ENCODE results near the gene KDM3A.

The KDM3A gene

DNA sequence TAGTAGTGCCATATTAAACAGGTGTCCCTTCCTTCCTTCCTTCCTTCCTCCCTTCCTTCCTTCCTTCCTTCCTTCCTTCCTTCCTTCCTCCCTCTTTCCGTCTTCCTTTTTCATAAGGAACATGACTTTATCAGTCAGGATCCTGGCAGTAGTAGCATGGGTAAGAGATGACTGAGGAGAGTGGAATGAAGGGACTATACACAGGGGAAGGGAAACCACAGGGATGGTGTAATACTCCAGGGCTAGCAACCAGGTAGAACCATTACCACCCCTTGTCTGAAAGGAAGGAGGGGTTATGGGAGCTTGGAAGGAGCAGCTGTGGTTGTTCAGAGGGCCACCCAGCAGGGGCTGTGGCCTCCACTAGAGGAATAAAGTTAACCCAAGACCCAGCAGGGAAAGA is 23.2 kb upstream of the KDM3A start:
- no peak for TF ChIP-seq CTCF (IDR thresholded peaks at IDR 0.05; ENCODE audit: borderline replicate concordance, insufficient read depth, low read depth, low read length)
- no peak overlapping the region for H3K4me3 ChIP-seq (ENCODE audit: low read depth, low read length)

- no peak for TF ChIP-seq CTCF (IDR thresholded peaks at IDR 0.05; ENCODE audit: borderline replicate concordance, insufficient read depth, low read depth, low read length)
- no peak overlapping the region for H3K4me3 ChIP-seq (ENCODE audit: low read depth, low read length)
These were observed 20.3 kb upstream of the KDM3A start for GRCh38 chr2:86420913-86421312.

DNA sequence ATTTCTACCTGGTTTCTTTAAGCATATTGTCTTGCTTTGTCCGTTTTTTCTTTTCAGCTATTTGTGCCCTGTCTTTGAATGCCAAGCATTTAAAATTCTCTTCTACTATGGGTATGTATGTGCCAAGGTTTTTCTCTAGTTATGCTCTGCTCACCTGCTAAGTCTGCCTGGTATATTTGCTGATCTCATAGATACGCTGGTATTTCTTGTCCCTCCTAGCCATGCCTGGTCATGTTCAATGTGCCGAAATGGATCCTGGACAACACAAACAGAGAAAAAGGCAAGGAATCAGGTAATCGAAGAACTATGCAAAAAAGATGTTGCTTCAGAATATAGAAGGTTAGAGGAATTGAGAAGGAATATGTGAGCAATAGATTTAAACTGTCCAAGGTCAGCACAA is 14.9 kb upstream of the KDM3A start:
- no peak overlapping the region for H3K4me3 ChIP-seq (ENCODE audit: low read depth, low read length)
- TF ChIP-seq CTCF (IDR thresholded peaks at IDR 0.05; ENCODE audit: borderline replicate concordance, insufficient read depth, low read depth, low read length): no peak

GRCh38 chr2:86429335-86429734 is 11.8 kb upstream of the KDM3A start:
- no peak overlapping the region for H3K4me3 ChIP-seq (ENCODE audit: low read depth, low read length)
- no peak for TF ChIP-seq CTCF (IDR thresholded peaks at IDR 0.05; ENCODE audit: borderline replicate concordance, insufficient read depth, low read depth, low read length)

DNA sequence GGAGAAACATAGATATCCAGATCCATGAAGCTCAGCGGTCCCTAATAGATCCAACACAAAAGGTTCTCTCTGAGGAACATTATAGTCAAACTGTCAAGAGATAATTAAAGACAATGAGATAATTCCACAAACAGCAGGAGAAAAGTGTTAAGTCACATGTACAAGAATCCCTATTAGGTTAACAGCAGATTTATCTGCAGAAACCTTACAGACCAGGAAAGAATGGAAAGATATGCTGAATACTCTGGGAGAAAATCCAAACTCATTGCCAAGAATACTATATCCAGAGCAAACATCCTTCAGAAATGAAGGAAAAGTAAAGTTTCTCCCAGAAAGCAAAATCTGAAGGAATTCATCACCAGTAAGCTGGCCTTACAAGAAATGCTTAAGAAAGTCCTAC is 10.8 kb upstream of the KDM3A start:
- no peak for TF ChIP-seq CTCF (IDR thresholded peaks at IDR 0.05; ENCODE audit: borderline replicate concordance, insufficient read depth, low read depth, low read length)
- H3K4me3 ChIP-seq (ENCODE audit: low read depth, low read length): no peak overlapping the region

DNA sequence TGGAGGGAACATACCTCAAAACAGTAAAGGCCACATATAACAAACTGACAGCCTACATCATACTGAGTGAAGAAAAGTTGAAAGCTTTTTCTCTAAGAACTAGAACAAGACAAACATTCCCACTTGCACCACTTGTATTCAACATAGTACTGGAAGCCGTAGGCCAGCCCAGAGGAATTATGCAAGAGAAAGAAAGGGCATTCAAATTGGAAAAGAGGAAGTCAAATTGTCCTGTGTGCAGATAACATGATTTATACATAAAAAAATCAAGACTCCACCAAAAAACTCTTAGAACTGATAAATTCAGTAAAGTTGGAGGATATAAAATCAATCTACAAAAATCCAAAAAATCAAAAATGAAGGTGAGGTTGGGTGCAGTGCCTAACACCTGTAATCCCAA is 8.0 kb upstream of the KDM3A start:
- no peak overlapping the region for H3K4me3 ChIP-seq (ENCODE audit: low read depth, low read length)
- no peak for TF ChIP-seq CTCF (IDR thresholded peaks at IDR 0.05; ENCODE audit: borderline replicate concordance, insufficient read depth, low read depth, low read length)

DNA sequence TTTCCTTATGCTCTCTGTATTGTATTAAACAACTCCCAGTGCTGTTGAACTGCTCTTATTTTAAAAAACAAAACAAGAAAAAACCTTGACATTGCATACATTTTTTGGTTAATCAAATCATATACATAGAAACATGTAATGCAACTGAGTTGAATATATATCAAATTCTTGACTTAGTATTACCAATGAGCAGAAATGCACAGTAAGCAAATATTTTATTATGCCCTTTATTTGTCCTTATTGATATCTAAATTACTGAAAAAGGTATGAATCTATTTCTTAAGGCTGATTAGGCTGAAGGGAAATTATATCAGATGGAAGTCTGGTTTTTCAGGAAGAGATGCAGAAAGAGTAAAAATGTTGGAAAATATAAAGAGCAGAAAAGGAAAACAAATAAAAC is 6.9 kb upstream of the KDM3A start:
- H3K4me3 ChIP-seq (ENCODE audit: low read depth, low read length): no peak overlapping the region

More for the DNA sequence above, 6.9 kb upstream of the KDM3A start:
- TF ChIP-seq CTCF (IDR thresholded peaks at IDR 0.05; ENCODE audit: borderline replicate concordance, insufficient read depth, low read depth, low read length): no peak

All from GM12875 (cell line).